DND-41 (cell line): ENCODE results near the gene SYTL2.

ENCODE experiments used
- ATAC-seq: fragments of 200-7000 bp; cut with Tn5 transposase; 3 replicates; pipeline ENCODE4 v1.9.1; 2021; ENCODE audit warnings: low read depth; ENCODE audit not compliant: insufficient read depth
- DNase-seq: peaks from one replicate; pipeline ENCODE4 v3.0.0-alpha.2; 2020
- H2AFZ ChIP-seq: 2 replicates; pipeline ENCODE4 v1.6.0; 2012; ENCODE audit warnings: low read depth, low read length
- H3K27ac ChIP-seq: 2 replicates; pipeline ENCODE4 v1.5.1; 2012; ENCODE audit warnings: low read length, inconsistent platforms
- H3K27me3 ChIP-seq: fragments of 200-600 bp; sonication (generic); 2 replicates; pipeline ENCODE4 v1.6.0; 2012; ENCODE audit warnings: low read length, mild to moderate bottlenecking, inconsistent platforms; ENCODE audit not compliant: insufficient read depth, poor library complexity
- H3K36me3 ChIP-seq: 2 replicates; pipeline ENCODE4 v1.5.1; 2012; ENCODE audit warnings: low read length, inconsistent platforms; ENCODE audit not compliant: insufficient read depth
- H3K4me1 ChIP-seq: 2 replicates; pipeline ENCODE4 v1.5.1; 2012; ENCODE audit warnings: mild to moderate bottlenecking, low read length; ENCODE audit not compliant: insufficient read depth
- H3K4me2 ChIP-seq: 2 replicates; pipeline ENCODE4 v1.6.0; 2012; ENCODE audit warnings: mild to moderate bottlenecking, moderate library complexity, low read length, inconsistent platforms; ENCODE audit not compliant: insufficient read depth
- H3K4me3 ChIP-seq, 2 experiments: fragments of 200-600 bp in 1 of 2; shearing (Covaris generic) in 1 of 2; 2 replicates each; pipeline ENCODE4 v1.5.1; 2012 to 2016; ENCODE audit warnings: inconsistent platforms in 2 of 2, low read length in 2 of 2, mild to moderate bottlenecking in 2 of 2, low read depth in 1 of 2, moderate library complexity in 1 of 2
- H3K79me2 ChIP-seq: 2 replicates; pipeline ENCODE4 v1.6.0; 2012; ENCODE audit warnings: low read length, inconsistent platforms; ENCODE audit not compliant: insufficient read depth
- H3K9ac ChIP-seq: 2 replicates; pipeline ENCODE4 v1.6.0; 2012; ENCODE audit warnings: low read depth, mild to moderate bottlenecking, inconsistent platforms, low read length, moderate library complexity
- H3K9me3 ChIP-seq: 2 replicates; pipeline ENCODE4 v1.5.1; 2012; ENCODE audit warnings: low read length, moderate library complexity, mild to moderate bottlenecking, inconsistent platforms; ENCODE audit not compliant: insufficient read depth, severe bottlenecking
- H4K20me1 ChIP-seq: 2 replicates; pipeline ENCODE4 v1.6.0; 2012; ENCODE audit warnings: low read length; ENCODE audit not compliant: insufficient read depth
- EZH2 ChIP-seq: IDR thresholded peaks from 3 replicates; pipeline ENCODE4 v1.6.1; 2012; ENCODE audit warnings: borderline replicate concordance, low read depth, mild to moderate bottlenecking, moderate library complexity, low read length, inconsistent platforms; ENCODE audit not compliant: severe bottlenecking
- TF ChIP-seq, protein P1 (sequence below): IDR thresholded peaks from 2 replicates; pipeline ENCODE4 v1.5.1; 2012; ENCODE audit warnings: borderline replicate concordance, low read length, moderate library complexity, mild to moderate bottlenecking; ENCODE audit not compliant: poor library complexity, severe bottlenecking; ENCODE audit errors: extremely low read depth

The SYTL2 gene

DNA sequence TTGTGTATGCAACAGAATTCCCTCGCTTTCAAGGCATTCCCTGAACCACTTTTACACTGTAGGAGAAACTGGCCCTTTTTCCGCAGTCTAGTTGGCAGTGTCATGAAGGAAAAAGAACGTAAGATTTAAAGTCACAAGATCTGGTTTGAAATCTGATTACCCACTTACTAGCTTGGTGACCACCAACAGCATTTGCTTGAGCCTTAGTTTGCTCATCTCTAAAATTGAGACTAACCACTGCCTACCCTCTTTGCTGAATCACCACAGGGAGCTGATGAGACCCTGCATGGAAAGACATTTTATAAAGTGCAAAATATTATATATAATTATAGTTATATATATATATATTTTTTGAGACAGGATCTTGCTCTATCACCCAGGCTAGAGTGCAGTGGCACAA, 39.4 kb downstream of the SYTL2 start:
- Histone ChIP-seq H3K4me2 (no peak overlapping the region), H4K20me1 (peaks cover 4% of the 10 kb centered on the region), H3K27ac (no peak overlapping the region), H3K79me2 (no peaks in the 10 kb centered on the region), H2AFZ (no peak overlapping the region), H3K9me3 (no peaks in the 10 kb centered on the region), H3K9ac (no peak overlapping the region), H3K27me3 (peaks cover 86% of the 10 kb centered on the region), H3K36me3 (no peaks in the 10 kb centered on the region), H3K4me3 (no peak overlapping the region), H3K4me1 (no peaks in the 10 kb centered on the region)
- no peak for TF ChIP-seq EZH2
- TF ChIP-seq, protein P1, sequence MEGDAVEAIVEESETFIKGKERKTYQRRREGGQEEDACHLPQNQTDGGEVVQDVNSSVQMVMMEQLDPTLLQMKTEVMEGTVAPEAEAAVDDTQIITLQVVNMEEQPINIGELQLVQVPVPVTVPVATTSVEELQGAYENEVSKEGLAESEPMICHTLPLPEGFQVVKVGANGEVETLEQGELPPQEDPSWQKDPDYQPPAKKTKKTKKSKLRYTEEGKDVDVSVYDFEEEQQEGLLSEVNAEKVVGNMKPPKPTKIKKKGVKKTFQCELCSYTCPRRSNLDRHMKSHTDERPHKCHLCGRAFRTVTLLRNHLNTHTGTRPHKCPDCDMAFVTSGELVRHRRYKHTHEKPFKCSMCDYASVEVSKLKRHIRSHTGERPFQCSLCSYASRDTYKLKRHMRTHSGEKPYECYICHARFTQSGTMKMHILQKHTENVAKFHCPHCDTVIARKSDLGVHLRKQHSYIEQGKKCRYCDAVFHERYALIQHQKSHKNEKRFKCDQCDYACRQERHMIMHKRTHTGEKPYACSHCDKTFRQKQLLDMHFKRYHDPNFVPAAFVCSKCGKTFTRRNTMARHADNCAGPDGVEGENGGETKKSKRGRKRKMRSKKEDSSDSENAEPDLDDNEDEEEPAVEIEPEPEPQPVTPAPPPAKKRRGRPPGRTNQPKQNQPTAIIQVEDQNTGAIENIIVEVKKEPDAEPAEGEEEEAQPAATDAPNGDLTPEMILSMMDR = no peak
- no peak for DNase-seq
- no peak for ATAC-seq

DNA sequence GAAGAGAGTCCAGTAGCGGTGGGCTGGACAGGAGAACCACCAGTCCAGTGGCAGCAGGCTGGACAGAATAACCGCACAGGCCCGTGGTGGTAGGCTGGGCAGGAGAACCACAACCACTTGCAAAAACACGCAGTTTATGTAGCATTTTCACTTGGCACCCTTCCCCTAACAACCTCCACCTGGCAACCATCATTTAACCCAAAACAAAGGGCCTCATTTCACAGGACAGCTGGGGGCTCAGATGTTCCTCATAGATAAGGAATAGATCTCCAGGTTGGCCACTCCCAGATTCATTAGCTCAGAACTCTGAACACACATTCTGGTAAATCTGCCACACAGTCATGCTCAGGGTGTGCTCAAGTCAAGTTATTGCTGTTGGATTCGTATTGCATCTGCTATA, 41.2 kb downstream of the SYTL2 start:
- Histone ChIP-seq H4K20me1 (peaks cover 4% of the 10 kb centered on the region), H3K4me1 (no peaks in the 10 kb centered on the region), H2AFZ (no peak overlapping the region), H3K36me3 (no peaks in the 10 kb centered on the region), H3K9me3 (no peaks in the 10 kb centered on the region), H3K4me3 (no peak overlapping the region), H3K4me2 (no peak overlapping the region), H3K27ac (no peak overlapping the region), H3K9ac (no peak overlapping the region), H3K27me3 (peaks cover 86% of the 10 kb centered on the region), H3K79me2 (no peaks in the 10 kb centered on the region)
- ATAC-seq (no peak), DNase-seq (no peak)
- TF ChIP-seq, protein P1 = no peak
- no peak for TF ChIP-seq EZH2

DNA sequence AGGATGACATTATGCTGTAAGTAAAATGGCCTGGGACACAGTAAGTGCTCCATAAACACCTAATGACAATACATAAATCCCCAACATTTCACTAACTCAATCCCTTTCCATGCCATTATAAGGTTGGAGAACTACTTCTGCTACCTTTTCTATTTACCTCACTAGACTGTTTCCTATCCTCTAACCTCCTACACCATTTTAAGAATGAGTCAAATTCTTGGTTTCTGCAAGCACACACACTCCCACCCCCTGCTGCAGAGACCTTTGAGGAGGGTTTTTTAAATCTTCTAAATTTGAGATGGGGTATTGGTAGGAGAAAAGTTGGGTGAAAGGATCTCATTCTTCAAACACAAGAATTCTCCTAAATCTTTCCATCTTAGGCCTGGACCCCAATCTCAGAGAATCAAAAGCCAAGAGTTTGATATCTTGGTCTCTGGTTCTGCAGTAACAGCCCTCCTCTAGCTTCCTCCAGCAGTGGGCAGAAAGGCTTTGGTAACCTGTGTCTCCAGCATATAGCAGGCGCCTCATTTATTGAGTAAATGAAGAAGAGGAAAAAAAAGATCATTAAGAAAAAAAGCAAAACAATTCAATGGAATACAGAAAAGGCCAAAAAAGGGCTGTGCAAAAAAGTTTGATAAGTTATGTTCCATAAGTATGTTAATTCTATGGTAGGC, 42.3 kb downstream of the SYTL2 start:
- H3K27me3 ChIP-seq = peaks cover 84% of the 10 kb centered on the region
- no peak overlapping the region for H3K4me3 ChIP-seq
- no peak for DNase-seq
- H3K9me3 ChIP-seq = no peaks in the 10 kb centered on the region
- H4K20me1 ChIP-seq = peaks cover 8% of the 10 kb centered on the region
- H3K4me1 ChIP-seq = no peaks in the 10 kb centered on the region
- H3K36me3 ChIP-seq = no peaks in the 10 kb centered on the region
- no peak overlapping the region for H3K27ac ChIP-seq
- TF ChIP-seq EZH2 = no peak
- TF ChIP-seq, protein P1 = no peak
- no peak overlapping the region for H2AFZ ChIP-seq
- H3K79me2 ChIP-seq = no peaks in the 10 kb centered on the region
- H3K4me2 ChIP-seq = no peak overlapping the region
- no peak for ATAC-seq
- H3K9ac ChIP-seq = no peak overlapping the region
